Measurements from ENCODE around the gene MYH16.

MYH16 gene

GRCh38 chr7:99312316-99313203 lies 39.9 kb downstream of the MYH16 start (continued):
- TF ChIP-seq CSRNP3 (CRISPR knock-in tag; IDR thresholded peaks at IDR 0.05): no peak
- TF ChIP-seq ZNF565 (CRISPR knock-in tag; conservative IDR thresholded peaks at IDR 0.05; ENCODE audit: low read depth): no peak
- TF ChIP-seq CREB5 (CRISPR knock-in tag; IDR thresholded peaks at IDR 0.05; ENCODE audit: low read depth): no peak
- TF ChIP-seq CSDC2 (CRISPR knock-in tag; IDR thresholded peaks at IDR 0.05): no peak
- no peak for TF ChIP-seq ZNF8 (CRISPR knock-in tag; IDR thresholded peaks at IDR 0.05)

- ATAC-seq: no peak; the same call in 2 of the 3 replicates
- TF ChIP-seq ZNF8 (CRISPR knock-in tag; IDR thresholded peaks at IDR 0.05) (no peak), ISL1 (CRISPR knock-in tag; IDR thresholded peaks at IDR 0.05) (no peak), CSRNP3 (CRISPR knock-in tag; IDR thresholded peaks at IDR 0.05) (no peak), POU6F1 (CRISPR knock-in tag; IDR thresholded peaks at IDR 0.05; ENCODE audit: borderline replicate concordance, low read depth) (no peak), TSHZ2 (CRISPR knock-in tag; IDR thresholded peaks at IDR 0.05) (no peak), OSR1 (CRISPR knock-in tag; IDR thresholded peaks at IDR 0.05) (no peak), GLIS3 (CRISPR knock-in tag; IDR thresholded peaks at IDR 0.05) (no peak), PPARA (CRISPR knock-in tag; IDR thresholded peaks at IDR 0.05; ENCODE audit: borderline replicate concordance) (no peak), RARB (CRISPR knock-in tag; IDR thresholded peaks at IDR 0.05) (no peak), PATZ1 (CRISPR knock-in tag; IDR thresholded peaks at IDR 0.05; ENCODE audit: borderline replicate concordance) (no peak), BACH2 (CRISPR knock-in tag; IDR thresholded peaks at IDR 0.05; ENCODE audit: borderline replicate concordance) (no peak), ZFP3 (CRISPR knock-in tag; IDR thresholded peaks at IDR 0.05) (no peak), ZFP30 (CRISPR knock-in tag; IDR thresholded peaks at IDR 0.05) (no peak), CREB5 (CRISPR knock-in tag; IDR thresholded peaks at IDR 0.05; ENCODE audit: low read depth) (no peak), ESRRG (CRISPR knock-in tag; IDR thresholded peaks at IDR 0.05) (no peak), TOX (CRISPR knock-in tag; IDR thresholded peaks at IDR 0.05; ENCODE audit: borderline replicate concordance) (no peak), ZNF70 (CRISPR knock-in tag; IDR thresholded peaks at IDR 0.05) (no peak), CSDC2 (CRISPR knock-in tag; IDR thresholded peaks at IDR 0.05) (no peak), TCF4 (CRISPR knock-in tag; IDR thresholded peaks at IDR 0.05; ENCODE audit: borderline replicate concordance) (no peak), SNAI2 (CRISPR knock-in tag; IDR thresholded peaks at IDR 0.05) (no peak)
Measured at GRCh38 chr7:99313204-99313573, 40.5 kb downstream of the MYH16 start.

Measured in SK-N-SH treated with all-trans-retinoic acid at 6 μM for 48 hours (cell line).